ENCODE results near the gene UNC5A.

DNA sequence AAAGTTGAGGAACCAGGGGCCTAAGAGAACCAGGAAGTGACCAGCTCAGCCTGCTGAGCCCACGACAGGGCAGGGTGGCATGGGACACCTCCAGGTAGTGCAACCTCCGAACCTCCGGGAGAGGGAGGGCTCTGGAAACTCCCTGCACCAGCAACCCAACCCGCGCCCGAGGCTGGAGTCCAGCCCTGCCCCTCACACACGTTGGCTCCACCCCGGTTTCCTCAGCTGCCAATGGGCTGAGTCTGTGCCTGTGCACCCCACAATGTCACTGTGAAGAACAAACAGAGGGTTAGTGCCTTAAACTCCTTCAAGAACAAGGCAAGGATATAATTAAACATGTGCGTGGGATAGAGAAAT lies 17.0 kb upstream of the UNC5A start:
- TF ChIP-seq, protein P1, sequence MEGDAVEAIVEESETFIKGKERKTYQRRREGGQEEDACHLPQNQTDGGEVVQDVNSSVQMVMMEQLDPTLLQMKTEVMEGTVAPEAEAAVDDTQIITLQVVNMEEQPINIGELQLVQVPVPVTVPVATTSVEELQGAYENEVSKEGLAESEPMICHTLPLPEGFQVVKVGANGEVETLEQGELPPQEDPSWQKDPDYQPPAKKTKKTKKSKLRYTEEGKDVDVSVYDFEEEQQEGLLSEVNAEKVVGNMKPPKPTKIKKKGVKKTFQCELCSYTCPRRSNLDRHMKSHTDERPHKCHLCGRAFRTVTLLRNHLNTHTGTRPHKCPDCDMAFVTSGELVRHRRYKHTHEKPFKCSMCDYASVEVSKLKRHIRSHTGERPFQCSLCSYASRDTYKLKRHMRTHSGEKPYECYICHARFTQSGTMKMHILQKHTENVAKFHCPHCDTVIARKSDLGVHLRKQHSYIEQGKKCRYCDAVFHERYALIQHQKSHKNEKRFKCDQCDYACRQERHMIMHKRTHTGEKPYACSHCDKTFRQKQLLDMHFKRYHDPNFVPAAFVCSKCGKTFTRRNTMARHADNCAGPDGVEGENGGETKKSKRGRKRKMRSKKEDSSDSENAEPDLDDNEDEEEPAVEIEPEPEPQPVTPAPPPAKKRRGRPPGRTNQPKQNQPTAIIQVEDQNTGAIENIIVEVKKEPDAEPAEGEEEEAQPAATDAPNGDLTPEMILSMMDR (IDR thresholded peaks at IDR 0.05; ENCODE audit: control extremely low read depth in 1 of 3, insufficient read depth in 1 of 3, low read depth in 1 of 3, low read length in 3 of 3) = no peak
- TF ChIP-seq CEBPB (IDR thresholded peaks at IDR 0.05; ENCODE audit: low read depth, low read length) = no peak
- TF ChIP-seq RAD21 (IDR thresholded peaks at IDR 0.05 in 1 of 2, conservative IDR thresholded peaks at IDR 0.05 in 1 of 2; ENCODE audit: low read depth in 2 of 2, low read length in 2 of 2) = no peak
- TF ChIP-seq, protein P2, sequence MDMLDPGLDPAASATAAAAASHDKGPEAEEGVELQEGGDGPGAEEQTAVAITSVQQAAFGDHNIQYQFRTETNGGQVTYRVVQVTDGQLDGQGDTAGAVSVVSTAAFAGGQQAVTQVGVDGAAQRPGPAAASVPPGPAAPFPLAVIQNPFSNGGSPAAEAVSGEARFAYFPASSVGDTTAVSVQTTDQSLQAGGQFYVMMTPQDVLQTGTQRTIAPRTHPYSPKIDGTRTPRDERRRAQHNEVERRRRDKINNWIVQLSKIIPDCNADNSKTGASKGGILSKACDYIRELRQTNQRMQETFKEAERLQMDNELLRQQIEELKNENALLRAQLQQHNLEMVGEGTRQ (IDR thresholded peaks at IDR 0.05; ENCODE audit: low read length) = no peak
- no peak for TF ChIP-seq POLR2A (IDR thresholded peaks at IDR 0.05; ENCODE audit: control extremely low read depth in 1 of 2, low read depth in 2 of 2, low read length in 2 of 2)
- no peak for TF ChIP-seq FOSL1 (IDR thresholded peaks at IDR 0.05; ENCODE audit: insufficient read depth, low read depth, low read length)
- TF ChIP-seq EZH2 (IDR thresholded peaks at IDR 0.05; ENCODE audit: low read depth, low read length, severe bottlenecking) = no peak
- TF ChIP-seq KDM1A (IDR thresholded peaks at IDR 0.05; ENCODE audit: borderline replicate concordance, low read length) = no peak
- no peak for TF ChIP-seq RFX5 (IDR thresholded peaks at IDR 0.05; ENCODE audit: borderline replicate concordance, low read depth, low read length)
- no peak for TF ChIP-seq TCF12 (IDR thresholded peaks at IDR 0.05; ENCODE audit: low read depth, low read length)

All from H1 (cell line).